Ramos (cell line): ENCODE measurements around the gene ATF7IP2.
"Not testable (repeated sequence)": the region's sequence is repeated elsewhere in the genome, so short reads cannot be mapped to it uniquely, and the experiment has no call there.

Source experiments
- in situ Hi-C: fragments of 300-500 bp; cut with MboI; formaldehyde crosslinking; loops from one replicate; pipeline ENCODE4 v1.14.3; 2022; ENCODE audit warnings: low sequenced_read_pairs; ENCODE audit not compliant: unreplicated experiment

Gene ATF7IP2

GRCh38 chr16:10429299-10429969 lies 43.6 kb downstream of the ATF7IP2 start:
- in situ Hi-C loops: not testable (repeated sequence)

GRCh38 chr16:10441726-10442125 lies 55.9 kb downstream of the ATF7IP2 start:
- in situ Hi-C loops: no loop called here

GRCh38 chr16:10447289-10447688 lies 61.4 kb downstream of the ATF7IP2 start:
- in situ Hi-C loops: no loop called here

GRCh38 chr16:10452208-10453158 lies 66.6 kb downstream of the ATF7IP2 start:
- in situ Hi-C loops: loop anchor here (25.0 kb wide), 1 partner anchor 90 kb away; no protein-coding TSS in a partner anchor

GRCh38 chr16:10453159-10453510 lies 67.3 kb downstream of the ATF7IP2 start:
- in situ Hi-C loops: loop anchor here (25.0 kb wide), 1 partner anchor 91 kb away; no protein-coding TSS in a partner anchor

- in situ Hi-C loops: loop anchor here (25.0 kb wide), 1 partner anchor 104 kb away; no protein-coding TSS in a partner anchor
These were observed 80.0 kb downstream of the ATF7IP2 start for GRCh38 chr16:10465821-10466220.

GRCh38 chr16:10466313-10466712 lies 80.5 kb downstream of the ATF7IP2 start:
- in situ Hi-C loops: loop anchor here (25.0 kb wide), 1 partner anchor 104 kb away; no protein-coding TSS in a partner anchor

- in situ Hi-C loops: loop anchor here (25.0 kb wide), 1 partner anchor 105 kb away; no protein-coding TSS in a partner anchor
These were observed 81.0 kb downstream of the ATF7IP2 start for GRCh38 chr16:10466861-10467260.

- in situ Hi-C loops: not testable (repeated sequence)
These were observed 90.8 kb downstream of the ATF7IP2 start for GRCh38 chr16:10476636-10477035.

- in situ Hi-C loops: no loop called here
These were observed 94.3 kb downstream of the ATF7IP2 start for GRCh38 chr16:10480151-10480550.

GRCh38 chr16:10485159-10485558 lies 99.3 kb downstream of the ATF7IP2 start:
- in situ Hi-C loops: no loop called here

- in situ Hi-C loops: no loop called here
These were observed 100.0 kb downstream of the ATF7IP2 start for GRCh38 chr16:10485698-10486382.

GRCh38 chr16:10490141-10490540 lies 104.3 kb downstream of the ATF7IP2 start:
- in situ Hi-C loops: no loop called here

- in situ Hi-C loops: no loop called here
These were observed 107.4 kb downstream of the ATF7IP2 start for GRCh38 chr16:10493276-10493675.

- in situ Hi-C loops: no loop called here
These were observed 108.6 kb downstream of the ATF7IP2 start for GRCh38 chr16:10494343-10495030.

GRCh38 chr16:10495031-10495345 lies 109.1 kb downstream of the ATF7IP2 start:
- in situ Hi-C loops: no loop called here

- in situ Hi-C loops: no loop called here
These were observed 111.6 kb downstream of the ATF7IP2 start for GRCh38 chr16:10497132-10498101.

GRCh38 chr16:10500582-10500981 lies 114.7 kb downstream of the ATF7IP2 start:
- in situ Hi-C loops: no loop called here

GRCh38 chr16:10501016-10501607 lies 115.3 kb downstream of the ATF7IP2 start:
- in situ Hi-C loops: no loop called here
